DMS79 treated with DMSO at 0.1 percent for 48 hours (cell line): Measurements from ENCODE around the gene BCL7C.
"Not testable (repeated sequence)": the region's sequence is repeated elsewhere in the genome, so short reads cannot be mapped to it uniquely, and the experiment has no call there.

Source experiments
- DNase-seq: peaks from one replicate; lab custom pipeline; 2025; lab: John Stamatoyannopoulos, UW

BCL7C gene

DNA sequence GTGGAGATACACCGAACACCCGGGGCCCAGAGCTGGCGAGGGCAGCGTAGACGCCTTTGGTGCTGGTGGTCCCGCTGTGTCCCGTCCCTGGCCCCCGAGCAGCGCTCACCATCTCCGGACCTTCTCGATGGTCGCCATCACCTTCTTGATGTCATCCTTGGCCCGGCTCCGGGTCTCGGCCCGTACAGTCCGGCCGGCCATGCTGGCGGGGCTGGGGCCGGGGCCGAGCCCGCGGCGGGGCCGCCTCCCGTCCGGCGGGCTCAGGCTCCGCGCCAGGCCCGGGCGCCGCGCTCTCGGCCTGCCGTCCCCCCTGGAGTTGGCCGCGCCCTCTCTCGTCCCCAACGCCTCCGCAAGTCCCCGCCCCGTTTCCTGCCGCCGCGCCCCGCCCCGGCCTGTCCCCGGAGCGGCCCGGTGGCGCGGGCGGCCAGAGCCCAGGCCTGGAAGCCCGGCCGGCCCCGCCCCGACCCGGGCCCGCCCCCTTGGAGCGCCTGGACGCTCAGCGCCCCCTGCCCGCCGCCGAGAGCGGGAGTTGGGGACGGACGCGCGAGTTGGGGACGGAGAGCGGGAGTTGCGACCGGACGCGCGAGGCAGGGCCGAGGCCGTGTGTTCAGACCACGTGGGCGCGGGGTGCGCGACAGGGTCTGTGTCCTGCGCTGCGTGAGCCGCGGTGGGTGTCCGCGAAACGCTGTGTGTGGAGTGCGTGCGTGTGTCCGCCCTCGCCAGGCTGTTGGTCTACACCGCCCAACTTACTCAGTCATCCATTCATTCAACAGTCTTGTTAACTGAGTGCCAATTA lies at the start of gene BCL7C:
TSS of gene BCL7C (minus strand) at position 334 of the 796 bp plus-strand sequence. CDS start at position 201, 133 bp downstream.
- DNase-seq = peak; percentile 74

DNA sequence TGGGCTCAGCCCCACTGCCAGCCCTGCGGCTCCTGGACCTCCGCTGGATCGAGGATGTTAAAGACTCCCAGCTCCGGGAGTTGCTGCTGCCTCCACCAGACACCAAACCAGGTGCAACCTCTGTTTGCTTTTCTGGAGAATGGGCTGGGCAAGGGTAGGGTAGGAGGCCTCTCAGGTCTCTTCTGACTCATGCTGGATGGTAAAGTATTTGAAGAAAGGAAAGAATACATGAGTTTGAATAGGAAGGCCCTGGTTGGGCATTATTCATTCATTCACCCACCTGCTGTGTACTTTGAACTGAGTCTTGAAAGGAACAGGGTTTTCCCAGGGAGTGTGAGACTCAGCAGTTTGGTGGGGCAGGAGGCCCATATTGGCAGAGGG lies 48.5 kb upstream of the BCL7C start:
- no peak for DNase-seq

GRCh38 chr16:30941600-30942425 lies 47.9 kb upstream of the BCL7C start:
- peak; percentile 19 for DNase-seq

GRCh38 chr16:30939571-30939970 lies 45.7 kb upstream of the BCL7C start:
- not testable (repeated sequence) for DNase-seq

DNA sequence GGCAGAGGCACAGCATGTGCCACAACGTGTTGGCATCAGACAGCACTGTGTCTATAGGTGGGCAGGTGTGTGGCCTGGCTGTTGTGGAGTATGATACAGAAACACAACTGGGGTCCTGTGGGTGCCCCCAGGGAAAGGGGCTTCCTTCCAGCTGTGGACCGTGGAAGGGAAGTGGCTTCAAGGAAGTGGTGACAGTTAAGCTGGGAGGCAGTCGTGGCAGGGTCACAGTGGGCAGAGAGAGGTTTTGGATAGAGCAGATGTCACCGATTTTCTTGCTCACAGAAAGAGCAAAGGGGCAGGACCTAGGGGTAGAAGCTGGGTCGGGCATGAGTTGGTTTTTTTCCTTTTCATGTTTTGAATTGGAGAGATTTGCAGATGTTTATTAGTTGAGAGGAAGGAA lies 43.8 kb upstream of the BCL7C start:
- DNase-seq = no peak

- no peak for DNase-seq
These were observed 41.1 kb upstream of the BCL7C start for GRCh38 chr16:30934827-30935557.

DNA sequence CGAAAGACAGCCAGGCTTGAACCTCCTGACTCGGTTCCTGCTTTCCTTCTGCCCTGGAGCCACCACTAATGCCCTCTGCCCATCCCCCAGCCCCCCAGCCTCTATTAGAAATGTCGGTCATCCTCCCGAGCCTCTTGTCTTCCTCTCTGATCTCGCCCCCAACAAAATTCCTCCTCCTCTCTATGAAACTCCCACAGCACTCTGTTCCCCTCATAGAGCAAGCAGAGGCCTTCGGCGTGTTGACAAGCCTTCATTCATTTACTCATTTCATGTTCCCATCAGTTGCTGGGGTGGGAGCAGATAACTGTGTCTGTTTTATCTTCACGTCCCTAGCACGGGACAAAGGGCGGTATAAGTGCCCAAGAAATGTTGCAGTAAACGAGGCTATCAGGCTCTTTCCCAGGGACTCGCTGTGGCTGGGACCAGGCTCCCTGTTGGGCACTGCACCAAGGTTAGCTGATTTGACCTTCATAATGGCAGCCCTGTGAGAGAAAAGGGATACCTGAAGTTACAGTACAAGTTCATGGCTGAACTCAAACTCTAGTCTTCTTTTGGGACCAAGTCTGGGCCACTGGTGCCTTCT lies 37.3 kb upstream of the BCL7C start:
- DNase-seq = no peak

DNA sequence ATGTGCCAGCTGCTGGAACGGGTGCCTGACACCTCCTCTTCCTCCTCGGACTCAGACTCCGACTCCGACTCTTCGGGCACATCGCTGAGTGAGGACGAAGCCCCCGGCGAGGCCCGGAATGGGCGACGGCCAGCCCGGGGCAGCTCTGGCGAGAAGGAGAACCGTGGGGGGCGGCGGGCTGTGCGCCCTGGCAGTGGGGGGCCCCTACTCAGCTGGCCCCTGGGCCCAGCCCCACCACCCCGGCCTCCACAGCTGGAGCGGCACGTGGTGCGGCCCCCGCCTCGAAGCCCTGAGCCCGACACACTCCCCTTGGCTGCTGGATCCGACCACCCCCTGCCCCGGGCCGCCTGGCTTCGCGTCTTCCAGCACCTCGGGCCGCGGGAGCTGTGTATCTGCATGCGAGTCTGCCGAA lies 36.3 kb upstream of the BCL7C start:
- DNase-seq = no peak

DNA sequence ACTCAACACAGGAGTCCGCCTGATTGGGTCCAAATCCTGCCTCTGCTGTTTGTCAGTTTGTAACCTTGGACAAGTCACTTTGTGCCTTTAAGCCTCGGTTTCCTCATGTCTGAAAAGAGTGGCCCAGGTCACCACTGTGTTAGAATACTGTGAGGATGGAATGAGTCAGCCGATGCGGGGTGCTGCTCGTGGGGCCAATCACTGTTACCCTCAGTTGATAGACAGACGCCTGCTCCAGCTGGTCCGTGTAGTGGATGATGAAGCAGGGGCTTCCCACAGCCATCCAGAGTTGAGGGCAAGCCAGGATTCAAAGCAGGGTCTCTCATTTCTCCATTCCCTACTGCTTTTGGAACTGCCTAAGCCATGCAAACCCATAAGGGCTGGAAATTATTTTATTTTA lies 35.3 kb upstream of the BCL7C start:
- DNase-seq = no peak

DNA sequence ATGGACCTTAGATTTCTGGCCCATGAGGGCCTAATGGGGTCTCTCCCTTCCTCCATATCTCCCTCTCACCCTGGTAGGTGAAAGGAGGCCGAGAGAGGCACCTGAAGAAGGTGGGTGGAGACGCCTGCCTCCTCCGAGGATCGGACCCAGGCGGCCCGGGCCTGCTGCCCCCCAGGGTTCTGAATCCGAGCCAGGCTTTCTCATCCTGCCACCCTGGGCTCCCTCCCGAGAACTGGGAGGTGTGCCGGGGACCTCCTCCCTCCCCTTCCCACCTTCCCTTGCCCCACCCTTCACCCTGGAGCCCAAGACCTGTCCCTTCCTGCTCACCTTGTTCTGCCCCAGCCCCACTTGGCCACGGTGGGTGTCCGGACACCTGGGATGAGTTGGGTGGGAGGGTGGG lies 34.5 kb upstream of the BCL7C start:
- no peak for DNase-seq

- DNase-seq = peak; percentile 83
These were observed 34.0 kb upstream of the BCL7C start for GRCh38 chr16:30927789-30928378.

DNA sequence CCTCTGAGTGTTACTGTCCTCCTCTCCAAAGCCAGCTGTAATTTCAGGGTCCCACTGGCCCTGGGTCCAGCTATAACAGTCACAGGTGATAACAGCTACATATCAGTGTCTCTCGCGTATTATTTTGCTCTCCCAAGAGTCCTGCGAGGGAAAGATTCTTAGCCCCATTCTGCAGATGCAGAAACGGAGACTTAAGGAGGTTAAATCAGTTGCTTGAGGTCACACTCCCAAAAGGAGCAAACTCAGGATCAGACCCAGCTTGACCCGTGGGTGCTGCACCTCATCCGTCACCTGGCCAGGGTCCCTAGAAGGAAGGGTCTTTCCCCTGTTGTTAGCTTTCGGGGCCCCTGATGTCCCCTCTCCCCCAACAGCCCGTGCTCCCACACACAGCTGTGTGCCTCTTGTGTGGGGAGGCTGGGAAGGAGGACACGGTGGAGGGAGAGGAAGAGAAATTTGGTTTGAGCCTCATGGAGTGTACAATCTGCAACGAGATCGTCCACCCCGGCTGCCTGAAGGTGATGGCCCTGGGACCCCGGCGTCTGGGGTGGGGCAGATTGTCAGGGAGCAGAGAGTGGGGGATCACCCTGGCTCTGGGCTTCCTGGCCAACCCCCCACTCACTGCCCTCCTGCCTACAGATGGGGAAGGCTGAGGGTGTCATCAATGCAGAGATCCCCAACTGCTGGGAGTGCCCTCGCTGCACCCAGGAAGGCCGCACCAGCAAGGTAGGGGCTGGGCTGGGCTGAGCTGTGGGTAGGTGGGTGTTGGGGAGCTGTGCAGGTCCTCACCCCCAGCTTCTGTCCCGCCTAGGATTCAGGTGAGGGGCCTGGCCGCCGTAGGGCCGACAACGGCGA lies 33.3 kb upstream of the BCL7C start:
- DNase-seq = no peak

DNA sequence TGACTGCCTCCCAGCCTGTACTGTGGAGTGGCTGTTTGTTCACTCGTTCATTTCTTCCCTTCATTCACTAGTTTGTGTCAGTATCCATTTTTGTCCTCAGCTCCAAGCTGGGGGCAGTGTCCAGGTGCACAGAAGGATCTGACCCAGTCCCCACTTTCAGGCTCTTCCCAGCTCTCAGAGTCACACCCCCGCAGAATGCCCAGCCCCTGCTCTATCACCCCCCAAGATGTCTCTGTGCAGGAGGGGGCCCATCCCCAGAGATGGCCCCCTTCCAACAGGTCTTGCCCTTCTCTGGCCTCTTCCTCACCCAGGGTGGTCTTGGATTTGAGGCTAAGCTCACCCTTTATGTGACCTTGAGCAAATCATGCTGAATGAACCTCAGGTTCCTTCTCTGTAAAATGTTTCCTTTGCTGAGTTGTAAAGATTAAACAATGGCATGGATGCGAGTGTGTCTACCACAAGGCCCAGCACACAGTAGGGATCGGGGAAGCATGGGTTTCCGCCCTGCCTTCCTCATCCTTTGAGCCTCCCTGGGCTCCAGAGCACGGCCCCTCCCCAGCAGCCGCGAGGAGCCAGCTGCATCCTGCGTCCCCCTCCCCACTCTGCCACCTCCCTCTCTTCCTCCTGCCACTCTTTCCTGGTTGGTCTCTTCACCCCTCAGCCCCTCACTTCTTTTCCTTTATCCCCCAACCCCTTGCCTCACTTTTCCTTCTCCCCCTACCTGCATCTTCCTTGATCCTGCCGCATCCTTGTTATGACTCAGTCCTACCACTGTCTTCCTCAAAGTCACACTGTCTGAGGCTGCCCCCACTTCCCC lies 32.3 kb upstream of the BCL7C start:
- DNase-seq = no peak

DNA sequence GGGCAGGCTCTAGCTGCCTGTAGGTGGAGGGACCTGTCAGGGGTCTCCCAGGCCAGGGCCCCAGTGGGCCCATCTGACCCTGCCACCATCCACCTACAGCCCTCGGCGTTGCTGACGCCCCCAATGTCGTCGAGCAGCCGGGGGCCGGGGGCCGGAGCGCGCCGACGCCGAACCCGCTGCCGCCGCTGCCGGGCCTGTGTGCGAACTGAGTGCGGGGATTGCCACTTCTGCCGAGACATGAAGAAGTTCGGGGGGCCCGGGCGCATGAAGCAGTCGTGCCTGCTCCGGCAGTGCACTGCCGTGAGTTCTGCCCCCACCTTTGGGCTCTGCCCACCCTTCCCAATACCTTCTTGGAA lies 31.7 kb upstream of the BCL7C start:
- no peak for DNase-seq

GRCh38 chr16:30924913-30925631 lies 31.2 kb upstream of the BCL7C start:
- DNase-seq = no peak

DNA sequence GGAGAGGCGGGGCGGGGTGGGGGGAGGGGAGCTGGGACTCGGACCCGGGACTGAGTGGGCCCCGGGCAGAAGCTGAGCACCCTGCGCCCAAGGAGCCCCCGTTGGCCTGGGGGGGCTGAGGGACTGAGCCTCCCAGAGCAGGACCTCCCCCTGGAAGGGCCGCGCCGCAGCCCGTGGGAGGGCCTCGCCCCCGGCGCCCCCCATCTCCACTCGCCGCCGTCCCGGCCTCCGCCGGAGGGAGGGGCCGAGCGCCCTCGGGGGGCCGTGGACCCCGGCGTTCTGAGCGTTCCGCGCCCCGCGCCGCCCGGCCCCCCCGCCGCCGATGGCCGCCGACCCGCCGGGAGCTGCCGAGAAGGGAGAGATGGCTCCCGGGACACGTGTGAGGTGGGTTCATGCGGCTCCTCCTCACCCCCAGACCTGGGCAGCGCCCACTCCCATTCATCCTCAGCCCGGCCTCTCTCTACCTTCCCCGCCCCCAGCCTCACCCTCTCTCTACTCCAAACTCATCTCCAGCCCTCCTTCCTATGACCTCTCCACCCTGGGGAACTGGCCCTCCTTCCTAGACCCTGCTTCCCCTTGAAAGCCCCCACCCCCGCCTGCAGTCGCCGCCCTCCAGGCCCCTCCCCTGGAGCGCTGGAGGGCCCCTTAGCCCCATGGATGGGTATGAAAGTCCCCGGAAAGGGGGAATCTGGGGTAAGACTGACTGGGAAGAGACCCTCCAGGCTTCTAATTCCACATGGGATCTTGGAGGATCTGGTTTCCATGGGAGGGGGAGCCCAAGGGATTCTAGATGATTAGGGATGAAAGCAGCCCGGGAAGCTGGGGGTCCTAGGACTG lies 30.4 kb upstream of the BCL7C start:
- DNase-seq = no peak

DNA sequence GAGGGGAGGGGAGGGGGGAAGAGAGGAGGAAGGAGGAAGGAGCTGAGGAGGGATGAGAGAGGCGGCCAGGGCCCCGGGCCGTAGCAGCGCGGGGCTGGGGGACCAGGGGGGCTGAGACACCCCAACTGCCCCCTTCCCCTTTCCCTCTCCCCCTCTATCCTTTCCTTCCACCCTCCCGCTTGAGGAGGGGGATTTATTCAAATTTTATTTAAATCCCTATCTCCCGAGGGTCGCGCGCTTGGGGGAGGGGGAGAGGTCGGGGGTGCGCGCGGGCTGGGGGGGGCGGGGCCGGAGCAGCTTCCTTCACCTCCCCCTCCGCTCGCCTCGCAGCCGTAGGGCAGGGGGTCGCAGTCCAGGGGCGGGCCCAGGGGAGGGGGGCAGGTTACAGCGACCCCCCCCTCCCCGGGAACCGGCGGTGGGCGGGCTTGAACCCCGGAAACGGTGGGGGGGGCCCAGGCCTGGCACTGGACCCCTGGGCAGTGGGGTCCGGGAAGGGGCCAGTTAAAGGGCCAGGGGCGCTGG lies 29.7 kb upstream of the BCL7C start, which contains the start of gene FBXL19:
TSS of gene FBXL19 (plus strand) at position 19 of the 522 bp plus-strand sequence. CDS start 2,183 bp downstream, outside the sequence.
- no peak for DNase-seq

- DNase-seq = peak; percentile 99
These were observed 29.2 kb upstream of the BCL7C start for GRCh38 chr16:30922960-30923535.
